Measurements from ENCODE around the gene DYRK1A. TPM values are rescaled to one million over a fixed set of nuclear protein-coding genes. Genes with fewer than 3 reads are reported as not detected.

The DYRK1A gene
- total and polyA plus RNA-seq, 5 donors: 28.4 to 76.9 (median 70.5) TPM

DNA sequence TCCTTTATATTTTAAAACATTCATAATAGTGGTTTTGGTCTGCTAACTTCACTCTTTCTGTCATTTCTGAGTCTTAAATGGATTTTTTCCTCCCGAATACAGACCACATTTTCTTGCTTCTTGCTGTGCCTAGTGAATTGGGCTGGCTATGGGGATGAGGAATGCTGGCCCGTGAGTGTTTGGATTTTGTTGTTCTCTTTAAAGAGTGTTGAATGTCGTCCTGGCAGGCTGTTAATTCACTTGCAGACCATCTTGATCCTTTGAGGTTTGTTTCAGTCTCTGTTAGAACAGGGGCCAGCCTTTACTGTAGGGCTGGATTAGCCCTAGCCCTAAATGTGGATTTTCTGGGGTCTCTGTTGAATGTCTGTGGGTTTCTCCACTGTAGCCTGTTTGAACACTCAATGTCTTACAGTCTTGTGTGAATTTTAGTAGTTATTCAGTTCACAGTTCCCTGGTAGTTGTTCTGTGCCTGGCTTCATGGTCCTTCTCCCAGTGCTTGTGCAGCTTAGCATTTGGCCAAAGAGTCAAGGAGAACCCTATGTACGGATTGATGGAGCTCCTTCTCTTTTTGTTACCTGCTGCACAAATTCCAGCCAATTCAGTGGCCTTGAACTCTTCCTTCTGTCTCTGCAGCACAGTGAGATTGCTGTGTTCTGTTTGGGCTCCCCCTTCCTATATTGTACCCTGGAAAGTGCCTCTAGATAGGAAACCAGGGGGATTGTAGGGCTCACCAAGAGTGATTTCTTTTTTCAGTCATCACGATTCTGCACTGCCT is 95.7 kb downstream of the DYRK1A start:
- intact Hi-C loops (cut with DNase I): no loop called here
- peaks cover 26% of the 10 kb centered on the region for H3K4me1 ChIP-seq (ENCODE audit: control insufficient read depth, insufficient read depth, low read length)
- ATAC-seq (peak in 1 of 2 donors; percentile 20), DNase-seq (no peak)
- WGBS: 53% methylated on average over 5 of the region's 5 CpGs
- no peaks in the 10 kb centered on the region for H3K9me3 ChIP-seq (ENCODE audit: control insufficient read depth, low read length)
- H3K4me3 ChIP-seq (ENCODE audit: low read length): no peak overlapping the region
- H3K27me3 ChIP-seq (ENCODE audit: control insufficient read depth, insufficient read depth): no peaks in the 10 kb centered on the region
- H3K27ac ChIP-seq (ENCODE audit: low read length): peak overlapping the region; percentile 30

DNA sequence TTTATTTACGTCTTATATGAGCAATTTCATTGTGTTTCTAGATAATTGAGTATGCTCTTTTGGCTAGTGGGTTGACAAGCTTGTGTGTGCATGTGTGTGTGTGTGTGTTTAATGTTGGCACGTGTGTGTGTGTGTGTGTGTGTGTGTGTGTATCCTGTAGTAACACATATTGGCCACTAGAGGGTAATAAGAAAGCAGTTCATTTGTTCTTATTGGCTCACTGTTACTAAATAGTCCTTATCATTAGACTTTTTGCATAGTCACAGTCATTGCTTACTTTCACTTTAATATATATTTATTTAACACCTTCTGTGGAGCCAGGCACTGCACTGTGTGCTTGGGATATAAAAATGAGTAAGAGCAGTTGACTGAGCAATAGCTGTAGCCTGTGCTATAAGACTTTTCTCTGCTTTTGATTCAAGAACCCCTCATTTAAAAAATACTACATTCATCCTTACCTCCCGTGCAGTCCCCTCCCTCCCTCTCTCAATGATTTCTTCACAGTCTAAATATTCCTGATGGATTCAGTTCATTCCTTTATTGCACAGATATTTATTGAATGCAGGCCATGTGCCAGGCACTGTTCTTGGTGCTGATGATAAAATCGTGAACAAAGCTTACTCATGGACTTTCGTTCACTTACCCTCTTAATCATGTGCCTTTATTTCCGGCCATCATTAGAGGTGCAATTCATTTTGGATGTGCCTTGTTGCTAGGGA is 96.7 kb downstream of the DYRK1A start:
- Histone ChIP-seq H3K27me3 (ENCODE audit: control insufficient read depth, insufficient read depth) (no peaks in the 10 kb centered on the region), H3K27ac (ENCODE audit: low read length) (no peak overlapping the region), H3K4me3 (ENCODE audit: low read length) (peak overlapping the region; percentile 5), H3K9me3 (ENCODE audit: control insufficient read depth, low read length) (no peaks in the 10 kb centered on the region), H3K4me1 (ENCODE audit: control insufficient read depth, insufficient read depth, low read length) (peaks cover 24% of the 10 kb centered on the region)
- intact Hi-C loops (cut with DNase I): no loop called here
- ATAC-seq: peak; percentile 75 to 76
- peak in 1 of 3 donors; percentile 30 for DNase-seq
- WGBS: 21% methylated on average over 6 of the region's 6 CpGs

DNA sequence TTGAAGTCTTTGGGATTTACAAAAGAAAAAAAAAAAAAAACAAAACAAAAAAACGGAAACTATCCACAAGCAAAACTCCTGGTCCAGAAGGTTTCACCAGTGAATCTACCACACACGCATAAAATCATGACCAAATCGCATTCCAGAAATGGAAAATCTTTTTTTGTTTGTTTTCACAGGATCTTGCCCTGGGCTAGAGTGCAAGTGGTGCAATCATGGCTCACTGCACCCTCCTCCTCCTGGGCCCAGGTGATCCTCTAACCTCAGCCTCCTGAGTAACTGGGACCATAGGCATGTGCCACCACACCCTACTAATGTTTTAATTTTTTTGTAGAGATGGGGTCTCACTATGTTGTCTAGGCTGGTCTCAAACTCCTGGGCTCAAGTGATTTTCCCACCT is 100.5 kb downstream of the DYRK1A start:
- 93% methylated on average over 3 of the region's 3 CpGs for WGBS
- Histone ChIP-seq H3K9me3 (ENCODE audit: control insufficient read depth, low read length) (no peaks in the 10 kb centered on the region), H3K4me3 (ENCODE audit: low read length) (no peak overlapping the region), H3K27me3 (ENCODE audit: control insufficient read depth, insufficient read depth) (no peaks in the 10 kb centered on the region), H3K27ac (ENCODE audit: low read length) (no peak overlapping the region), H3K4me1 (ENCODE audit: control insufficient read depth, insufficient read depth, low read length) (peaks cover 23% of the 10 kb centered on the region)
- intact Hi-C loops (cut with DNase I): no loop called here
- DNase-seq (no peak), ATAC-seq (no peak)

- ATAC-seq (no peak), DNase-seq (no peak)
- Histone ChIP-seq H3K27me3 (ENCODE audit: control insufficient read depth, insufficient read depth) (no peaks in the 10 kb centered on the region), H3K9me3 (ENCODE audit: control insufficient read depth, low read length) (no peaks in the 10 kb centered on the region), H3K4me3 (ENCODE audit: low read length) (no peak overlapping the region), H3K4me1 (ENCODE audit: control insufficient read depth, insufficient read depth, low read length) (peaks cover 15% of the 10 kb centered on the region), H3K27ac (ENCODE audit: low read length) (no peak overlapping the region)
- WGBS: 91% methylated on average over 4 of the region's 4 CpGs
- intact Hi-C loops (cut with DNase I): no loop called here
Measured at GRCh38 chr21:37468909-37469308, 102.3 kb downstream of the DYRK1A start.

DNA sequence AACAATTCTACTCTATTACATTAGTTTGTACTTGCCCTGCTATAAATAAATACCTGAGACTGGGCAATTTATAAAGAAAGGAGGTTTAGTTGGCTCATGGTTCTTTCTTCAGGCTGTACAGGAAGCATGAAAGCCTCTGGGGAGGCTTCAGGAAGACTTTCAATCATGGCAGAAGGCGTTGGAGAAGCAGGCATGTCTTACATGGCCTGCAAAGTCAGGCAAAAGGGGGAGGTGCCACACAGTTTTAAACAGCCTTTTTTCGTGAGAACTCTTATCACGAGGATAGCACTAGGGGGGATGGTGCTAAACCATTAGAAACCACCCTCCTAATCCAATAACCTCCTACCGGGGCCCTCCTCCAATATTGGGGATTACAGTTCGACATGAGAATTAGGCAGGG is 102.9 kb downstream of the DYRK1A start:
- H3K4me3 ChIP-seq (ENCODE audit: low read length): no peak overlapping the region
- H3K27ac ChIP-seq (ENCODE audit: low read length): no peak overlapping the region
- 87% methylated on average over 5 of the region's 5 CpGs for WGBS
- no peaks in the 10 kb centered on the region for H3K27me3 ChIP-seq (ENCODE audit: control insufficient read depth, insufficient read depth)
- H3K4me1 ChIP-seq (ENCODE audit: control insufficient read depth, insufficient read depth, low read length): peaks cover 15% of the 10 kb centered on the region
- DNase-seq (no peak), ATAC-seq (no peak)
- no peaks in the 10 kb centered on the region for H3K9me3 ChIP-seq (ENCODE audit: control insufficient read depth, low read length)
- intact Hi-C loops (cut with DNase I): no loop called here

GRCh38 chr21:37472581-37472980 is 106.0 kb downstream of the DYRK1A start:
- H3K27ac ChIP-seq (ENCODE audit: low read length): no peak overlapping the region

DNA sequence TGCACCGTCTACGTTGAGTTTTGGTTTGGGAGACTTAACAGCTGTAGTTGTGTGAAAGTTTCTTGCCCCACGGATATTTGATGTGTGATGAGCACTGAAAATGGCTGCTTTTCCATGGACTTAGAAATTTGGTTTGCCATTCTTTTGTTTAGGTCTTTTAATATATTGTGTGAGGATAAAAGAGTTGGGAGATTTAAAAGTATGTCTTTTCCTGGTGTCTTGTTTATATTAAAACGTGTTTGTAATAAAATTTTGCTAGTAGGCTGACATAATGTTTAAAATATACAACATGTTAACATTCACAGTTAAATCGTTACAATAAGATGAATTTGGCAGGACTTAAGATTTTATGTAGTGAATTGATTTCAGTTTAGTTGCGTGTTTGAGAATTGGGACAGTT is 106.9 kb downstream of the DYRK1A start:
- DNase-seq (no peak), ATAC-seq (no peak)
- intact Hi-C loops (cut with DNase I): no loop called here
- Histone ChIP-seq H3K9me3 (ENCODE audit: control insufficient read depth, low read length) (no peaks in the 10 kb centered on the region), H3K4me1 (ENCODE audit: control insufficient read depth, insufficient read depth, low read length) (peaks cover 15% of the 10 kb centered on the region), H3K4me3 (ENCODE audit: low read length) (no peak overlapping the region), H3K27me3 (ENCODE audit: control insufficient read depth, insufficient read depth) (no peaks in the 10 kb centered on the region), H3K27ac (ENCODE audit: low read length) (no peak overlapping the region)
- WGBS: 78% methylated on average over 6 of the region's 6 CpGs

More at GRCh38 chr21:37472581-37472980, 106.0 kb downstream of the DYRK1A start:
- ATAC-seq (no peak), DNase-seq (peak in 1 of 3 donors; percentile 31)
- WGBS: 58% methylated on average over 4 of the region's 4 CpGs
- H3K4me1 ChIP-seq (ENCODE audit: control insufficient read depth, insufficient read depth, low read length): peaks cover 17% of the 10 kb centered on the region
- no peaks in the 10 kb centered on the region for H3K27me3 ChIP-seq (ENCODE audit: control insufficient read depth, insufficient read depth)
- intact Hi-C loops (cut with DNase I): no loop called here
- H3K9me3 ChIP-seq (ENCODE audit: control insufficient read depth, low read length): no peaks in the 10 kb centered on the region
- no peak overlapping the region for H3K4me3 ChIP-seq (ENCODE audit: low read length)

DNA sequence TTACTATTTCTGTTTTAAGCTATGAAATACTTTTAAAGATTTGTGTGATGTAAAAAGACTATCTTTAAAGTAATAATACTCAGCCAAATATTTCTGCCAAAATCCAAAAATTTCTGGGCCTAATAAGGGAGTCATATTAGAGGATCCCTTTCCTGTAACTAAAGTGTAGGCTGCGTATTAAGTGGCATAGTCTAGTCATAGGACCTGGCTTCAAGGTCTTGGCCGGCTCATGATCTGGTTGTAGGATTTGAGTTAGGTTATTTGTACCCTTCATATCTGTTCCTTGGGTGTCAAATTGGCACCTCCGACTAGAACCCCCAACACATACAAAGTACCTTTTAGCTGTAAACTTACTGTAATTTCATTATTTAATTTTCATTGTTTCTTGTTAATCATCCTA is 107.8 kb downstream of the DYRK1A start:
- H3K27ac ChIP-seq (ENCODE audit: low read length): no peak overlapping the region
- H3K4me3 ChIP-seq (ENCODE audit: low read length): no peak overlapping the region
- intact Hi-C loops (cut with DNase I): no loop called here
- WGBS: 83% methylated on average over 3 of the region's 3 CpGs
- H3K27me3 ChIP-seq (ENCODE audit: control insufficient read depth, insufficient read depth): no peaks in the 10 kb centered on the region
- ATAC-seq (no peak), DNase-seq (no peak)
- H3K4me1 ChIP-seq (ENCODE audit: control insufficient read depth, insufficient read depth, low read length): peaks cover 15% of the 10 kb centered on the region
- H3K9me3 ChIP-seq (ENCODE audit: control insufficient read depth, low read length): no peaks in the 10 kb centered on the region

- Histone ChIP-seq H3K4me1 (ENCODE audit: control insufficient read depth, insufficient read depth, low read length) (peaks cover 13% of the 10 kb centered on the region), H3K27ac (ENCODE audit: low read length) (peak overlapping the region; percentile 23), H3K4me3 (ENCODE audit: low read length) (no peak overlapping the region), H3K27me3 (ENCODE audit: control insufficient read depth, insufficient read depth) (no peaks in the 10 kb centered on the region), H3K9me3 (ENCODE audit: control insufficient read depth, low read length) (no peaks in the 10 kb centered on the region)
- DNase-seq (no peak), ATAC-seq (no peak)
- intact Hi-C loops (cut with DNase I): no loop called here
Measured at GRCh38 chr21:37475186-37475868, 108.8 kb downstream of the DYRK1A start.

- H3K27ac ChIP-seq (ENCODE audit: low read length): no peak overlapping the region
Measured at GRCh38 chr21:37478794-37479193, 112.2 kb downstream of the DYRK1A start.

DNA sequence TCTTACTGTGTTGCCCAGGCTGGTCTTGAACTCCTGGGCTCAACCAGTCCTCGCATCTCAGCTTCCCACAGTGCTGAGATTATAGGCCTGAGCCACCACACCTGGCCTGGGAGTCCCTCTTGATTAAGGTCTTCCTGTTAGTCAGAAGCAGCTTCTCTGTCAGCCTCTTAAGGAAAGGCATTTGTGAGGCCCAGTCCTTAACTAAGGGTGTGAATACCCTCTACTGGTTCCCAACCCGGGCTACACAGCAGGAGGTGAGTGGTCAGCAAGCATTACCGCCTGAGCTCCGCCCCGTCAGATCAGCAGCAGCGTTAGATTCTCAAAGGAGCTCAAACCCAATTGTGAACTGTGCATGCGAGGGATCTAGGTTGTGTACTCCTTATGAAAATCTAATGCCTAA is 117.2 kb downstream of the DYRK1A start:
- DNase-seq (no peak), ATAC-seq (peak in 1 of 2 donors; percentile 29)
- Histone ChIP-seq H3K27ac (ENCODE audit: low read length) (no peak overlapping the region), H3K4me3 (ENCODE audit: low read length) (no peak overlapping the region), H3K4me1 (ENCODE audit: control insufficient read depth, insufficient read depth, low read length) (peaks cover 2% of the 10 kb centered on the region), H3K27me3 (ENCODE audit: control insufficient read depth, insufficient read depth) (no peaks in the 10 kb centered on the region), H3K9me3 (ENCODE audit: control insufficient read depth, low read length) (no peaks in the 10 kb centered on the region)
- WGBS: 93% methylated on average over 7 of the region's 7 CpGs
- intact Hi-C loops (cut with DNase I): no loop called here

More at GRCh38 chr21:37478794-37479193, 112.2 kb downstream of the DYRK1A start:
- intact Hi-C loops (cut with DNase I): no loop called here
- ATAC-seq (no peak), DNase-seq (no peak)
- H3K4me3 ChIP-seq (ENCODE audit: low read length): no peak overlapping the region
- 39% methylated on average over 1 of the region's 1 CpG for WGBS
- H3K27me3 ChIP-seq (ENCODE audit: control insufficient read depth, insufficient read depth): no peaks in the 10 kb centered on the region
- peaks cover 8% of the 10 kb centered on the region for H3K4me1 ChIP-seq (ENCODE audit: control insufficient read depth, insufficient read depth, low read length)
- no peaks in the 10 kb centered on the region for H3K9me3 ChIP-seq (ENCODE audit: control insufficient read depth, low read length)
